Neural cell (in vitro differentiated cells): ENCODE data around the gene KCTD10. TPM values are rescaled to one million over a fixed set of nuclear protein-coding genes. Genes with fewer than 3 reads are reported as not detected.

ENCODE experiments used
- H2AFZ ChIP-seq: fragments of 200-600, 300-800 bp; sonication (generic), shearing (Covaris generic); 2 replicates; pipeline ENCODE4 v1.6.0; 2014; ENCODE audit warnings: low read depth, mild to moderate bottlenecking, antibody characterized with exemption, low read length, moderate library complexity
- H3F3A ChIP-seq: fragments of 200-600 bp; shearing (Covaris generic); 2 replicates; pipeline ENCODE4 v1.6.1; 2016; ENCODE audit warnings: mild to moderate bottlenecking, moderate library complexity, mixed read lengths, antibody characterized with exemption, low read length; ENCODE audit not compliant: insufficient read depth, poor library complexity, severe bottlenecking
- H3K27ac ChIP-seq: fragments of 200-600, 300-800 bp; sonication (generic), shearing (Covaris generic); 2 replicates; pipeline ENCODE4 v1.5.1; 2014; ENCODE audit warnings: mild to moderate bottlenecking, low read length, moderate library complexity
- H3K27me3 ChIP-seq: fragments of 300-800, 200-600 bp; sonication (generic), shearing (Covaris generic); 2 replicates; pipeline ENCODE4 v1.6.0; 2014; ENCODE audit warnings: mild to moderate bottlenecking, low read depth, low read length, moderate library complexity; ENCODE audit not compliant: insufficient read depth
- H3K36me3 ChIP-seq: fragments of 300-800, 200-600 bp; sonication (generic), shearing (Covaris generic); 2 replicates; pipeline ENCODE4 v1.5.1; 2014; ENCODE audit warnings: mild to moderate bottlenecking, antibody characterized with exemption, low read length, moderate library complexity; ENCODE audit not compliant: insufficient read depth
- H3K4me2 ChIP-seq: fragments of 300-800, 200-600 bp; sonication (generic), shearing (Covaris generic); 2 replicates; pipeline ENCODE4 v1.6.0; 2014; ENCODE audit warnings: mild to moderate bottlenecking, low read length
- H3K4me3 ChIP-seq: fragments of 300-800, 200-600 bp; sonication (generic), shearing (Covaris generic); 2 replicates; pipeline ENCODE4 v1.5.1; 2014; ENCODE audit warnings: mild to moderate bottlenecking, low read length, moderate library complexity
- H3K79me2 ChIP-seq: fragments of 200-600 bp; shearing (Covaris generic); replicated peaks from 2 replicates; pipeline ENCODE4 v1.6.0; 2014; ENCODE audit warnings: mild to moderate bottlenecking, low read length, moderate library complexity; ENCODE audit not compliant: insufficient read depth
- H3K9ac ChIP-seq: fragments of 300-800, 200-600 bp; sonication (generic), shearing (Covaris generic); 2 replicates; pipeline ENCODE4 v1.6.1; 2016; ENCODE audit warnings: mild to moderate bottlenecking, low read length, mixed read lengths
- H3K9me2 ChIP-seq: fragments of 200-600 bp; shearing (Covaris generic); 2 replicates; pipeline ENCODE4 v1.6.1; 2016; ENCODE audit warnings: mild to moderate bottlenecking, low read length, mixed read lengths; ENCODE audit not compliant: insufficient read depth
- H3K9me3 ChIP-seq: fragments of 200-600, 300-800 bp; sonication (generic), shearing (Covaris generic); 2 replicates; pipeline ENCODE4 v1.6.1; 2016; ENCODE audit warnings: mild to moderate bottlenecking, mixed run types, low read length, moderate library complexity, mixed read lengths
- H4K20me1 ChIP-seq: fragments of 200-600 bp; shearing (Covaris generic); 2 replicates; pipeline ENCODE4 v1.6.1; 2016; ENCODE audit warnings: mild to moderate bottlenecking, mixed run types; ENCODE audit not compliant: insufficient read depth
- CTCF ChIP-seq: fragments of 450-650 bp; IDR thresholded peaks from 2 replicates; pipeline ENCODE4 v1.5.1; 2014; ENCODE audit warnings: antibody characterized with exemption, mild to moderate bottlenecking, moderate library complexity; ENCODE audit not compliant: poor library complexity, severe bottlenecking
- EP300 ChIP-seq: fragments of 450-650 bp; conservative IDR thresholded peaks from 2 replicates; pipeline ENCODE4 v1.6.1; 2014; ENCODE audit warnings: antibody characterized with exemption, mild to moderate bottlenecking, moderate library complexity; ENCODE audit not compliant: poor library complexity, severe bottlenecking
- EZH2 ChIP-seq: fragments of 200-600, 300-800 bp; shearing (Covaris generic), sonication (generic); IDR thresholded peaks from 2 replicates; pipeline ENCODE4 v1.6.1; 2014; ENCODE audit warnings: antibody characterized with exemption, low read length, borderline replicate concordance, mild to moderate bottlenecking; ENCODE audit not compliant: insufficient read depth, poor library complexity, severe bottlenecking
- MXI1 ChIP-seq: fragments of 450-650 bp; conservative IDR thresholded peaks from 2 replicates; pipeline ENCODE4 v1.6.1; 2014; ENCODE audit warnings: antibody characterized with exemption, mild to moderate bottlenecking; ENCODE audit not compliant: poor library complexity, severe bottlenecking
- POLR2AphosphoS5 ChIP-seq: IDR thresholded peaks from 2 replicates; pipeline ENCODE4 v1.6.1; 2012
- RAD21 ChIP-seq: fragments of 450-650 bp; conservative IDR thresholded peaks from 2 replicates; pipeline ENCODE4 v1.6.1; 2014; ENCODE audit warnings: antibody characterized with exemption, mild to moderate bottlenecking, moderate library complexity
- SMC3 ChIP-seq: fragments of 450-650 bp; conservative IDR thresholded peaks from 2 replicates; pipeline ENCODE4 v1.6.1; 2014; ENCODE audit warnings: antibody characterized with exemption, mild to moderate bottlenecking, moderate library complexity; ENCODE audit not compliant: poor library complexity
- TAF1 ChIP-seq: IDR thresholded peaks from 2 replicates; pipeline ENCODE4 v1.6.1; 2012; ENCODE audit warnings: low read depth
- polyA plus RNA-seq: library from polyadenylated mRNA; depleted of rRNA; stranded (reverse); fragments of >200 nt; gene quantifications from 2 replicates; pipeline ENCODE4 v1.2.3, GENCODE V29; 2014
- TF ChIP-seq, protein P1 (sequence below): IDR thresholded peaks from 2 replicates; pipeline ENCODE4 v1.6.1; 2012; ENCODE audit warnings: borderline replicate concordance

KCTD10 gene
- polyA plus RNA-seq, 1 donor from 2014 or later: 69.4 TPM

DNA sequence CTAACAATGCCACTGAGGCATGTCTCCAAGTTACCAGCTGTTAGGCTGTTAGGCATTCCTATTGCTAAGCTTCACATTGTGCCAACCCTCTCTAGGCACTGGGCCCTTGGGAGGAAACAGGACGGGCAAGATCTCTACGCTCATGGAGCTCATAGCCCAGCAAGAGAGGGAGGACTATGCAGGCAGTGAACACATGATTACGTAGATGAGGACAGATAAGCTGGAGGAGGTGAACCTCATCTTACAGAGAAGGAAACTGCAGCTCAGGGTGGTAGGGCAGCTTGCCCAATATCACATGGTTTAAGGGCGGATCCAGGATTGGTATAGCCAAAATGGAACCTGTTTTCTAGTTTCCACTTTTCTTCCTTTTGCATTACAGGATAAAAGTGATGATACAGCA lies 8.1 kb upstream of the KCTD10 start:
- Histone ChIP-seq H3K4me2 (no peak overlapping the region), H3K9ac (no peak overlapping the region), H3F3A (no peaks in the 10 kb centered on the region), H3K4me3 (no peak overlapping the region), H3K27me3 (no peaks in the 10 kb centered on the region), H3K36me3 (peaks cover 8% of the 10 kb centered on the region), H3K27ac (no peak overlapping the region), H4K20me1 (no peaks in the 10 kb centered on the region), H3K9me2 (no peaks in the 10 kb centered on the region), H3K79me2 (peaks cover 6% of the 10 kb centered on the region), H2AFZ (no peak overlapping the region), H3K9me3 (no peaks in the 10 kb centered on the region)
- TF ChIP-seq RAD21 (no peak), MXI1 (no peak), POLR2AphosphoS5 (no peak), EP300 (no peak), EZH2 (no peak), CTCF (no peak), SMC3 (no peak), TAF1 (no peak)
- TF ChIP-seq, protein P1, sequence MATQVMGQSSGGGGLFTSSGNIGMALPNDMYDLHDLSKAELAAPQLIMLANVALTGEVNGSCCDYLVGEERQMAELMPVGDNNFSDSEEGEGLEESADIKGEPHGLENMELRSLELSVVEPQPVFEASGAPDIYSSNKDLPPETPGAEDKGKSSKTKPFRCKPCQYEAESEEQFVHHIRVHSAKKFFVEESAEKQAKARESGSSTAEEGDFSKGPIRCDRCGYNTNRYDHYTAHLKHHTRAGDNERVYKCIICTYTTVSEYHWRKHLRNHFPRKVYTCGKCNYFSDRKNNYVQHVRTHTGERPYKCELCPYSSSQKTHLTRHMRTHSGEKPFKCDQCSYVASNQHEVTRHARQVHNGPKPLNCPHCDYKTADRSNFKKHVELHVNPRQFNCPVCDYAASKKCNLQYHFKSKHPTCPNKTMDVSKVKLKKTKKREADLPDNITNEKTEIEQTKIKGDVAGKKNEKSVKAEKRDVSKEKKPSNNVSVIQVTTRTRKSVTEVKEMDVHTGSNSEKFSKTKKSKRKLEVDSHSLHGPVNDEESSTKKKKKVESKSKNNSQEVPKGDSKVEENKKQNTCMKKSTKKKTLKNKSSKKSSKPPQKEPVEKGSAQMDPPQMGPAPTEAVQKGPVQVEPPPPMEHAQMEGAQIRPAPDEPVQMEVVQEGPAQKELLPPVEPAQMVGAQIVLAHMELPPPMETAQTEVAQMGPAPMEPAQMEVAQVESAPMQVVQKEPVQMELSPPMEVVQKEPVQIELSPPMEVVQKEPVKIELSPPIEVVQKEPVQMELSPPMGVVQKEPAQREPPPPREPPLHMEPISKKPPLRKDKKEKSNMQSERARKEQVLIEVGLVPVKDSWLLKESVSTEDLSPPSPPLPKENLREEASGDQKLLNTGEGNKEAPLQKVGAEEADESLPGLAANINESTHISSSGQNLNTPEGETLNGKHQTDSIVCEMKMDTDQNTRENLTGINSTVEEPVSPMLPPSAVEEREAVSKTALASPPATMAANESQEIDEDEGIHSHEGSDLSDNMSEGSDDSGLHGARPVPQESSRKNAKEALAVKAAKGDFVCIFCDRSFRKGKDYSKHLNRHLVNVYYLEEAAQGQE: no peak

DNA sequence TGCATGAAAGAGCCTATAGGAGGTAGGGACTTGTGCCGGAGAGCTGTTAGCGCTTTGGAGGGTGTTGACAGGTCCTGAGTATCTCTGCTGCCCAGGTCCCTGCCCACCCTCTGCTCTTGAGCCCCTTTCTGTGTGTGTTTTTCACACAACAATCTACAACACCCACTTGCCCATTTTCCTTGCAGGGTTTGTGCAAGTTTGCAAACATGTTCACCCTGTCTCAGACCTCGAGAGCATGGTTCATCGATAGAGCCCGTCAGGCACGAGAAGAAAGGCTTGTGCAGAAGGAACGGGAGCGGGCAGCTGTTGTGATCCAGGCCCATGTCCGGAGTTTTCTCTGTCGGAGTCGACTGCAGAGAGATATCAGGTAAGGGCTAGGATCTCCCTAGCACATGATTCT lies 6.2 kb upstream of the KCTD10 start:
- H3K27me3 ChIP-seq: no peaks in the 10 kb centered on the region
- peaks cover 16% of the 10 kb centered on the region for H3K79me2 ChIP-seq
- no peak overlapping the region for H3K4me3 ChIP-seq
- H3K36me3 ChIP-seq: peaks cover 8% of the 10 kb centered on the region
- no peaks in the 10 kb centered on the region for H3F3A ChIP-seq
- H3K9ac ChIP-seq: no peak overlapping the region
- no peaks in the 10 kb centered on the region for H3K9me2 ChIP-seq
- TF ChIP-seq SMC3: no peak
- TF ChIP-seq EP300: no peak
- TF ChIP-seq MXI1: no peak
- no peak for TF ChIP-seq CTCF
- TF ChIP-seq TAF1: no peak
- no peaks in the 10 kb centered on the region for H3K9me3 ChIP-seq
- H4K20me1 ChIP-seq: no peaks in the 10 kb centered on the region
- no peak overlapping the region for H3K27ac ChIP-seq
- H2AFZ ChIP-seq: no peak overlapping the region
- no peak overlapping the region for H3K4me2 ChIP-seq
